Astrocyte (in vitro differentiated cells and primary cell): ENCODE results near the gene ABCC2. TPM values are rescaled to one million over a fixed set of nuclear protein-coding genes. Genes with fewer than 3 reads are reported as not detected.

ENCODE experiments used
- DNase-seq: peaks from one replicate; pipeline ENCODE4 v3.0.0-alpha.2; 2010; ENCODE audit warnings: low read depth
- FAIRE-seq: peaks from 2 replicates; lab custom pipeline; 2011; peaks lifted over from hg19 to GRCh38; lab: Jason Lieb, UNC
- H2AFZ ChIP-seq: 2 replicates; pipeline ENCODE4 v1.6.0; 2012; ENCODE audit warnings: low read depth, low read length, inconsistent platforms
- H3K27ac ChIP-seq: 2 replicates; pipeline ENCODE4 v1.5.1; 2011; ENCODE audit warnings: low read depth, low read length, inconsistent platforms
- H3K27me3 ChIP-seq: 2 replicates; pipeline ENCODE4 v1.6.0; 2011; ENCODE audit warnings: low read length, inconsistent platforms; ENCODE audit not compliant: insufficient read depth
- H3K36me3 ChIP-seq: 2 replicates; pipeline ENCODE4 v1.5.1; 2011; ENCODE audit warnings: low read length, inconsistent platforms; ENCODE audit not compliant: insufficient read depth
- H3K4me1 ChIP-seq: 2 replicates; pipeline ENCODE4 v1.5.1; 2011; ENCODE audit warnings: low read length, inconsistent platforms; ENCODE audit not compliant: insufficient read depth
- H3K4me2 ChIP-seq: 2 replicates; pipeline ENCODE4 v1.6.0; 2012; ENCODE audit warnings: low read length, inconsistent platforms
- H3K4me3 ChIP-seq: 2 replicates; pipeline ENCODE4 v1.5.1; 2011; ENCODE audit warnings: low read depth, mild to moderate bottlenecking, low read length, inconsistent platforms; ENCODE audit not compliant: insufficient read depth
- H3K79me2 ChIP-seq: 2 replicates; pipeline ENCODE4 v1.6.0; 2012; ENCODE audit warnings: mild to moderate bottlenecking, low read length, inconsistent platforms; ENCODE audit not compliant: insufficient read depth
- H3K9ac ChIP-seq: 2 replicates; pipeline ENCODE4 v1.6.0; 2012; ENCODE audit warnings: mild to moderate bottlenecking, low read length, inconsistent platforms
- H3K9me3 ChIP-seq: 2 replicates; pipeline ENCODE4 v1.5.1; 2012; ENCODE audit warnings: low read depth, mild to moderate bottlenecking, low read length, inconsistent platforms; ENCODE audit not compliant: insufficient read depth
- H4K20me1 ChIP-seq: 2 replicates; pipeline ENCODE4 v1.6.0; 2012; ENCODE audit warnings: low read length, inconsistent platforms; ENCODE audit not compliant: insufficient read depth
- H3K27ac Mint-ChIP-seq: one replicate; pipeline ENCODE4 v1.8.0; 2021; ENCODE audit warnings: mild to moderate bottlenecking, mixed read lengths; ENCODE audit not compliant: unreplicated experiment
- H3K27me3 Mint-ChIP-seq: one replicate; pipeline ENCODE4 v1.8.0; 2021; ENCODE audit warnings: low read depth, mixed read lengths; ENCODE audit not compliant: unreplicated experiment
- H3K36me3 Mint-ChIP-seq: one replicate; pipeline ENCODE4 v1.8.0; 2021; ENCODE audit warnings: low read depth, mixed read lengths; ENCODE audit not compliant: unreplicated experiment
- H3K4me1 Mint-ChIP-seq: one replicate; pipeline ENCODE4 v1.8.0; 2021; ENCODE audit warnings: low read depth, mixed read lengths; ENCODE audit not compliant: unreplicated experiment
- H3K4me3 Mint-ChIP-seq: one replicate; pipeline ENCODE4 v1.8.0; 2021; ENCODE audit warnings: mild to moderate bottlenecking, moderate library complexity, mixed read lengths; ENCODE audit not compliant: unreplicated experiment
- H3K9me3 Mint-ChIP-seq: one replicate; pipeline ENCODE4 v1.8.0; 2021; ENCODE audit warnings: mild to moderate bottlenecking, mixed read lengths; ENCODE audit not compliant: unreplicated experiment
- CTCF ChIP-seq: IDR thresholded peaks from 2 replicates; pipeline ENCODE4 v1.5.1; 2011; ENCODE audit warnings: low read depth, mild to moderate bottlenecking, inconsistent platforms, low read length, moderate library complexity; ENCODE audit not compliant: insufficient read depth
- EZH2 ChIP-seq: IDR thresholded peaks from 2 replicates; pipeline ENCODE4 v1.6.1; 2012; ENCODE audit warnings: mild to moderate bottlenecking, low read length, inconsistent platforms; ENCODE audit not compliant: insufficient read depth
- total RNA-seq: library from RNA; stranded (reverse); gene quantifications from 2 replicates; pipeline ENCODE4 v1.2.1, GENCODE V29; 2021

Gene ABCC2
- total RNA-seq, 1 donor from 2014 or later = 0.59 TPM

GRCh38 chr10:99767901-99768300 is 14.5 kb upstream of the ABCC2 start:
- no peaks in the 10 kb centered on the region for H3K36me3 Mint-ChIP-seq
- H3K4me1 Mint-ChIP-seq = no peaks in the 10 kb centered on the region
- H3K9me3 Mint-ChIP-seq = no peaks in the 10 kb centered on the region
- H3K27me3 Mint-ChIP-seq = no peaks in the 10 kb centered on the region
- Histone ChIP-seq H3K4me1 (peaks cover 4% of the 10 kb centered on the region), H3K79me2 (no peaks in the 10 kb centered on the region), H3K9me3 (no peaks in the 10 kb centered on the region), H3K27ac (no peak overlapping the region), H3K36me3 (no peaks in the 10 kb centered on the region), H2AFZ (no peak overlapping the region), H3K27me3 (no peaks in the 10 kb centered on the region), H4K20me1 (no peaks in the 10 kb centered on the region), H3K4me2 (no peak overlapping the region), H3K4me3 (no peak overlapping the region), H3K9ac (no peak overlapping the region)
- no peak for TF ChIP-seq CTCF
- TF ChIP-seq EZH2 = no peak
- H3K4me3 Mint-ChIP-seq = no peak overlapping the region
- DNase-seq (no peak), FAIRE-seq (no peak)
- H3K27ac Mint-ChIP-seq = no peak overlapping the region

GRCh38 chr10:99768556-99768955 is 13.9 kb upstream of the ABCC2 start:
- H3K9ac ChIP-seq = no peak overlapping the region
- Mint-ChIP-seq H3K9me3 (no peaks in the 10 kb centered on the region), H3K27ac (no peak overlapping the region), H3K27me3 (no peaks in the 10 kb centered on the region), H3K4me3 (no peak overlapping the region), H3K4me1 (no peaks in the 10 kb centered on the region), H3K36me3 (no peaks in the 10 kb centered on the region)
- H3K27me3 ChIP-seq = no peaks in the 10 kb centered on the region
- peak overlapping the region; percentile 27 for H3K27ac ChIP-seq
- H3K4me1 ChIP-seq = peaks cover 4% of the 10 kb centered on the region
- no peak for TF ChIP-seq CTCF
- TF ChIP-seq EZH2 = no peak
- H3K36me3 ChIP-seq = no peaks in the 10 kb centered on the region
- H3K9me3 ChIP-seq = no peaks in the 10 kb centered on the region
- DNase-seq (peak; percentile 19), FAIRE-seq (no peak)
- H3K79me2 ChIP-seq = no peaks in the 10 kb centered on the region
- H3K4me3 ChIP-seq = no peak overlapping the region
- peak overlapping the region; percentile 56 for H3K4me2 ChIP-seq
- H4K20me1 ChIP-seq = no peaks in the 10 kb centered on the region
- H2AFZ ChIP-seq = no peak overlapping the region

- H3K4me1 Mint-ChIP-seq = no peaks in the 10 kb centered on the region
- TF ChIP-seq CTCF (no peak), EZH2 (no peak)
- H3K27ac ChIP-seq = no peak overlapping the region
Observed at GRCh38 chr10:99769706-99770105, 12.7 kb upstream of the ABCC2 start.

More at GRCh38 chr10:99769706-99770105, 12.7 kb upstream of the ABCC2 start:
- peaks cover 4% of the 10 kb centered on the region for H3K4me1 ChIP-seq
- DNase-seq (no peak), FAIRE-seq (no peak)
- no peaks in the 10 kb centered on the region for H3K27me3 ChIP-seq
- H3K9me3 Mint-ChIP-seq = no peaks in the 10 kb centered on the region
- H3K27ac Mint-ChIP-seq = no peak overlapping the region
- H3K9ac ChIP-seq = no peak overlapping the region
- no peaks in the 10 kb centered on the region for H3K79me2 ChIP-seq
- H3K4me3 ChIP-seq = no peak overlapping the region
- H3K27me3 Mint-ChIP-seq = no peaks in the 10 kb centered on the region
- H3K36me3 ChIP-seq = no peaks in the 10 kb centered on the region
- H3K4me3 Mint-ChIP-seq = no peak overlapping the region
- no peak overlapping the region for H3K4me2 ChIP-seq
- no peaks in the 10 kb centered on the region for H3K36me3 Mint-ChIP-seq
- H3K9me3 ChIP-seq = no peaks in the 10 kb centered on the region
- H2AFZ ChIP-seq = no peak overlapping the region
- no peaks in the 10 kb centered on the region for H4K20me1 ChIP-seq
